Adrenal gland (tissue), 5 donors: ENCODE data around the gene MALL.
"Not testable (repeated sequence)": the region's sequence is repeated elsewhere in the genome, so short reads cannot be mapped to it uniquely, and the experiment has no call there.

ENCODE experiments used
- POLR2A ChIP-seq, 2 donors: fragments of 450-650 bp; IDR thresholded peaks; one replicate each; pipeline ENCODE4 v1.6.1; 2017; ENCODE audit warnings: antibody characterized with exemption in 2 of 2, mild to moderate bottlenecking in 2 of 2, moderate library complexity in 1 of 2
- TF ChIP-seq, protein P1 (sequence below), 6 experiments: fragments of 450-650 bp in 4 of 6; fragments of 200-600 bp in 2 of 6; sonication (generic) in 1 of 6; IDR thresholded peaks; 1 replicate in 5 of 6; 2 replicates in 1 of 6; pipeline versions ENCODE4 v1.5.1 to v1.8.0; 2016 to 2021; ENCODE audit warnings: antibody characterized with exemption in 6 of 6, mild to moderate bottlenecking in 2 of 6, moderate library complexity in 1 of 6
- donor health status: DM: no; HTN: no; CAD: no.

DNA sequence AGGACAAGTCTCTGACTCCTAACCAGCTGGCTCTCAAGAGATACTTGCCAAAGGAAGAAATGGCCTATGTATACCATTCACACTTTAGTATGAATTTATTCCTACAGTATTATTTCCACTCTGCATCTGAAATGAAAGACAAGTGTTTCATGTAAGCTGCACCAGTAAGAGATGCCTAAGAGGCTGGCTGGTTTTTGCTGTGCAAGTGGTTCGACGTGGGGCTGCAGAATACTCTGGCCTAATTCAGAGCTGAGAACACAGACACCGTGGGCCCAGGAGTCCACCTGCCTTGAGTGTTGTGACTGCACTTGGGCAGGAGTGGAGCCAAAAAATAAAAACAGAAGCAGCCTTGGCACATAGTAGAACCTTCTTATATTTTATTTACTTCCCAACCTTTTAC, 47.5 kb downstream of the MALL start:
- TF ChIP-seq, protein P1, sequence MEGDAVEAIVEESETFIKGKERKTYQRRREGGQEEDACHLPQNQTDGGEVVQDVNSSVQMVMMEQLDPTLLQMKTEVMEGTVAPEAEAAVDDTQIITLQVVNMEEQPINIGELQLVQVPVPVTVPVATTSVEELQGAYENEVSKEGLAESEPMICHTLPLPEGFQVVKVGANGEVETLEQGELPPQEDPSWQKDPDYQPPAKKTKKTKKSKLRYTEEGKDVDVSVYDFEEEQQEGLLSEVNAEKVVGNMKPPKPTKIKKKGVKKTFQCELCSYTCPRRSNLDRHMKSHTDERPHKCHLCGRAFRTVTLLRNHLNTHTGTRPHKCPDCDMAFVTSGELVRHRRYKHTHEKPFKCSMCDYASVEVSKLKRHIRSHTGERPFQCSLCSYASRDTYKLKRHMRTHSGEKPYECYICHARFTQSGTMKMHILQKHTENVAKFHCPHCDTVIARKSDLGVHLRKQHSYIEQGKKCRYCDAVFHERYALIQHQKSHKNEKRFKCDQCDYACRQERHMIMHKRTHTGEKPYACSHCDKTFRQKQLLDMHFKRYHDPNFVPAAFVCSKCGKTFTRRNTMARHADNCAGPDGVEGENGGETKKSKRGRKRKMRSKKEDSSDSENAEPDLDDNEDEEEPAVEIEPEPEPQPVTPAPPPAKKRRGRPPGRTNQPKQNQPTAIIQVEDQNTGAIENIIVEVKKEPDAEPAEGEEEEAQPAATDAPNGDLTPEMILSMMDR (IDR thresholded peaks at IDR 0.05) = not testable (repeated sequence)
- not testable (repeated sequence) for TF ChIP-seq POLR2A (IDR thresholded peaks at IDR 0.05)
